Activated T-cell treated with anti-CD3 and anti-CD28 coated beads, Interleukin-2, amount 50 U/mL, for 1 hour (primary cell): Measurements from ENCODE around the gene PSMD3.
"Not testable (repeated sequence)": the region's sequence is repeated elsewhere in the genome, so short reads cannot be mapped to it uniquely, and the experiment has no call there.

Experiments
- DNase-seq: peaks from one replicate; pipeline ENCODE4 v3.0.0-alpha.2; 2020

PSMD3 gene

DNA sequence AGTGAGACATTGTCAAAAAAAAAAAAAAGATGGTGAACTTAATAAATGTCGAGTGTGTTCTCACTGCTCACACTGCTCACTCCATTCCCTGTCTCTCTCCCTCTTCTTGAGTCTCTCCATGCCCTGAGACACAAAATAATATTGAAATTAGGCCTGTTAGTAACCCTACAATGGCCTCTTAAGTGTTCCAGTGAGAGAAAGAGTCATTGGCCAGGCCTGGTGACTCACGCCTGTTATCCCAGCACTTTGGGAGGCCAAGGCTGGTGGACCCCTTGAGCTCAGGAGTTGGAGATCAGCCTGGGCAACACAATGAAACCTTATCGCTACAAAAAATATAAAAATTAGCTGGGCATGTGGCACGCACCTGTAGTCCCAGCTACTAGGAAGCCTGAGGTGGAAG, 18.5 kb downstream of the PSMD3 start:
- DNase-seq, result no peak

DNA sequence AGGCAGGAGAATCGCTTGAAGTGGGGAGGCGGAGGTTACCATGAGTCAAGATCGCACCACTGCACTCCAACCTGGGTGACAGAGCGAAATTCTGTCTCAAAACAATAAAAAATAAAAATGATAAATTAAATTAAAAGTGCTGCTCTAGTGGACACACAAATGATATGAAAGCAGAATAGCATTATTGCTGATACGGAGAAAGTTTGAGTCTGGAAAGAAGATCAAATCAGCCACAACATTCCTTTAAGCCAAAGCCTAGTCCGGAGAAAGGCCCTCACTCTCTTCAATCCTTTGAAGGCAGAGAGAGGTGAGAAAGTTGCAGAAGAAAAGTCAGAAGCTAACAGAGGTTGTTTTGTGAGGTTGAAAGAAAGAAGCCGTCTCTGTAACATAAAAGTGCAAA, 19.6 kb downstream of the PSMD3 start:
- DNase-seq, result no peak

- DNase-seq, result not testable (repeated sequence)
Measured at GRCh38 chr17:40001335-40001734, 20.7 kb downstream of the PSMD3 start.

DNA sequence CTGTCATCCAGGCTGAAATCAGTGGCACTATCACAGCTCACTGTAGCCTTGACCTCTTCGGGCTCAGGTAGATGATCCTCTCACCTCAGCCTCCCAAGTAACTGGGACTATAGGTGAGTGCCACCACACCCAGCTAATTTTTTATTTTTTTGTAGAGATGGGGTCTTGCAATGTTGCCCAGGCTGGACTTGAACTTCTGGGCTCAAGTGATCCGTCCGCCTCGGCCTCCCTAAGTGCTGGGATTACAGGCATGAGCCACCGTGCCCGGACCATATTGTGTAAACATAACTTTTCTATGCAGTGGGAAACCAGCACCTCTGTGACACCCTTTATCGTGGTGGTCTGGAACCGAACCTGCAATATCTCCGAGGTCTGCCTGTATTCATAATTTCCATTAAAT, 23.5 kb downstream of the PSMD3 start:
- no peak for DNase-seq

DNA sequence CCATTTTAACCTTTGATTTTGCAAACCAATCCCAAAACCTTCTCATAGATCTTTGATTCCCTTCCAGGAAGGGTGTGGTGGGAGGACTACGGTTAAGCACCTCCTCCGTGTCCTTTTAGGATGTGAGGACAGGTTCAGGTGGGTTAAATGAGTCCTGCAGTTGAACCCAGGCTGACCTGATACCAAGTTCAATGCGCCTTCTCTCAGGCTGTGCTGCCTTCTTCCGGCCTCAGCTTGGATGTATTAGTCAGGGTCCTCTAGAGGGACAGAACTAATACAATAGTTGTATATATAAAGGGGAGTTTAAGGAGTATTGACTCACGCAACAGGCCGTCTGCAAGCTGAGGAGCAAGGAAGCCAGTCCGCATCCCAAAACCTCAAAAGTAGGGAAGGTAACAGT, 24.1 kb downstream of the PSMD3 start:
- no peak for DNase-seq

GRCh38 chr17:40005520-40005919, 24.9 kb downstream of the PSMD3 start:
- DNase-seq, result no peak

DNA sequence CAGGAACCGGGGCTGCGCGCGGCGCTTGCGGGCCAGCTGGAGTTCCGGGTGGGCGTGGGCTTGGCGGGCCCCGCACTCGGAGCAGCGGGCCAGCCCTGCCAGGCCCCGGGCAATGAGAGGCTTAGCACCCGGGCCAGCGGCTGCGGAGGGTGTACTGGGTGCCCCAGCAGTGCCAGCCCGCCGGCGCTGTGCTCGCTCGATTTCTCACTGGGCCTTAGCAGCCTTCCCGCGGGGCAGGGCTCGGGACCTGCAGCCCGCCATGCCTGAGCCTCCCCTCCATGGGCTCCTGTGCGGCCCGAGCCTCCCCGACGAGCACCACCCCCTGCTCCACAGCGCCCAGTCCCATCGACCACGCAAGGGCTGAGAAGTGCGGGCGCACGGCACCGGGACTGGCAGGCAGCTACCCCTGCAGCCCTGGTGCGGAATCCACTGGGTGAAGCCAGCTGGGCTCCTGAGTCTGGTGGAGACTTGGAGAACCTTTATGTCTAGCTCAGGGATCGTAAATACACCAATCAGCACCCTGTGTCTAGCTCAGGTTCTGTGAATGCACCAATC, 30.4 kb downstream of the PSMD3 start:
- DNase-seq, result not testable (repeated sequence)

- DNase-seq, result not testable (repeated sequence)
Measured at GRCh38 chr17:40012017-40012647, 31.5 kb downstream of the PSMD3 start.

DNA sequence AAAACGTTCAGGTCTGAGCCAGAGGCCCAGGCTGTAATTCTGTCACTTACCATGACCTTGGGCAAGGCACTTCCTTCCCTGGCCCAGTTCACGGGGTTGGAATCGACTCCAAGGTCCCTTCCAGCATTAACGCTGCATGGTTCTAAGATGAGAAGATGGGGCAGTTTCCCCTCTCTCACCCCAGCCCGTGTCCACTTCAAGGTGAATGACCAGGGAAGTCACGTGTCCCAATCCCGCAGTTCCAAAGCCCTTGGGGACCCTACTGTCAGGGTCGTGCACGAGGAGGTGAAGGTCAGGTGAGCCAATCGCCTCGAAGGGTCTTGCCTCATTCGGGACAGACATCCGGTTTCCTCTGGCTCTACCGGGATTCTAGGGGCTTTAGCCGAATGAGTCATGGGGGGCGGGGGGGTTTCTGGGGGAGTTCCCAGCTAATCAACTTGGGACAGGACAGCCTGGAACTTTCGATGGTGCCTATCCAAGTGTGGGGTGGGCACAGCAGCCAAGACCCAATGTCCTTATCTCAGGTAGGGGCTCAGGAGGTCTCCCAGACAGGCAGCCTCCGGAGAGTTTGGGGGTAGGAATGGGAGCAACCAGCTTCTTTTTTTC, 33.9 kb downstream of the PSMD3 start:
- no peak for DNase-seq

GRCh38 chr17:40015005-40015997, 34.7 kb downstream of the PSMD3 start, which contains the start of gene CSF3:
TSS of gene CSF3 (plus strand) at chr17:40015440. CDS start at chr17:40015475, 35 bp downstream.
- DNase-seq, result no peak

- DNase-seq, result no peak
Measured at GRCh38 chr17:40015998-40016985, 35.7 kb downstream of the PSMD3 start.

- DNase-seq, result no peak
Measured at GRCh38 chr17:40017422-40018080, 36.9 kb downstream of the PSMD3 start.

- no peak for DNase-seq
Measured at GRCh38 chr17:40018211-40019121, 37.9 kb downstream of the PSMD3 start.

GRCh38 chr17:40019140-40019991, 38.8 kb downstream of the PSMD3 start:
- DNase-seq, result no peak

GRCh38 chr17:40020146-40020545, 39.5 kb downstream of the PSMD3 start:
- no peak for DNase-seq

DNA sequence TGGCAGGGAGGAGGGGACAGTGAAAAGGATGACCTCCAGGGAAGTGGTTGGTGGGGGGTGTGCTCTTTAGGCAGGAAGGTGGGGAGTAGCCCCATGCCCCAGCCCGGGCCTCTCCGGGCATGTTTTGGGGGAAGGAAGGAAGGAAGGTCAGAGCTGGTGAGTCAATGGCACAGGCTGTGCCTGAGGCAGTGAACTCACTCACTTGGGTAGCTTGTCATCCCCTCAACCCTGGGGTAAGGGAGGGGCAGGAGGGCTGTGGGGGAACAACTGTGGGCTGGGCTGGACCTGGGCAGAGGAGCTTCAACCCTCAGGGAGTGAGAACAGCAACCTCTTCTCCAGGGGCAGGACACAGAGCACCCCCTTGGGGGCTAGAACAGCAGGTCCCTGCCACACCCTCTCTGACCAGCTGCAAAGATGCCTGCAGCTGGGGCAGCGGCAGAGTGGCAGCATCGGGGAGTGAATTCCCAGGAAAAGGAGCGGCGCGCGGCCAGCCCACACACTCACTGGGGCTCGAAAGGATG, 40.9 kb downstream of the PSMD3 start:
- no peak for DNase-seq

DNA sequence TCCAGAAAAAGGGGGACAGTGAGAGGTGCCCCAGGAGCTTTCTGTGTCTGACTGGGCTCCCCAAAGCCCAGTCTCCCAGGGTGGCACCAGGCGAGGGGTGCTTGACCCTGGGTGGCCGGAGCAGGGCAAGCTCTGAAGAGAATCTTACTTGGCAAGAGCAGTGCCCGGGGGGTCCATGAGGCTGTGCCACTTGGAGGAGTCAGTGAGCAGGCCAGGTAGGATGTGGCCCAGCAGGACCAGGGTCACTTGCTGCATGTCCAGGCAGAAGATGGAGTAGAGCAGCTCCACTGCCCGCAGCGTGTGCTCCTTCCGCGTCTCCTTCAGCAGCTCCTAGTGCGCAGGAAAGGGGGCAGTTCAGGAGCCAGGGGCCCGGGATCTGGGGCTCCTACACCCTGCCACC, 41.9 kb downstream of the PSMD3 start:
- DNase-seq, result no peak

DNA sequence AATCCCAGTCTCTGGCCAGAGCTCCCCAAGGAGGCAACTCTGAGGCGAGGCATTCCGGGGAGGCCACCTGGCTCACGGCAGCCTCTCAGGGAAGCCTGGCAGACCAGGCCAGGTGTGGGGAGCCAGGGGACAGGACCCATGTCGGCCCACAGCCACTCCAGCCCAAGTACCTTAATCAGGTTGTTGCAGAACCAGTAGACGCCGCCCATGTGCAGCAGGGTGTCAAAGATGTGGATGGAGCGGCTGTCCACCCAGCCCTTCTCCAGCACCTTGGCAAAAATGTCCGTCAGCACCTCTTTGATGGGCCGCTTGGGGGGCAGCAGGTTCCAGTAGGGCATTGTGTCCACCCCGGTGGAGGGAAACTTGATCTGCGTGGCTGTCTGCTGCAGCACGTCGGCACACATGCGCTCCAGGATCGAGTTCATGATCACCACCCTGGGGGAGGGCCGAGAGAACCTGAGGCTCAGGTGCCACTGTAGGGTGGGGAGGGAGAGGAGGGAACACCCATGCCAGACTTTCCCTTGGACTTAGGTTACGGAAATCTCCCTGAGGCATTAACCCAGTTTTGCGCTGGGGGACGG, 42.4 kb downstream of the PSMD3 start:
- no peak for DNase-seq
